ENCODE results near the gene TBX2.

Gene TBX2

DNA sequence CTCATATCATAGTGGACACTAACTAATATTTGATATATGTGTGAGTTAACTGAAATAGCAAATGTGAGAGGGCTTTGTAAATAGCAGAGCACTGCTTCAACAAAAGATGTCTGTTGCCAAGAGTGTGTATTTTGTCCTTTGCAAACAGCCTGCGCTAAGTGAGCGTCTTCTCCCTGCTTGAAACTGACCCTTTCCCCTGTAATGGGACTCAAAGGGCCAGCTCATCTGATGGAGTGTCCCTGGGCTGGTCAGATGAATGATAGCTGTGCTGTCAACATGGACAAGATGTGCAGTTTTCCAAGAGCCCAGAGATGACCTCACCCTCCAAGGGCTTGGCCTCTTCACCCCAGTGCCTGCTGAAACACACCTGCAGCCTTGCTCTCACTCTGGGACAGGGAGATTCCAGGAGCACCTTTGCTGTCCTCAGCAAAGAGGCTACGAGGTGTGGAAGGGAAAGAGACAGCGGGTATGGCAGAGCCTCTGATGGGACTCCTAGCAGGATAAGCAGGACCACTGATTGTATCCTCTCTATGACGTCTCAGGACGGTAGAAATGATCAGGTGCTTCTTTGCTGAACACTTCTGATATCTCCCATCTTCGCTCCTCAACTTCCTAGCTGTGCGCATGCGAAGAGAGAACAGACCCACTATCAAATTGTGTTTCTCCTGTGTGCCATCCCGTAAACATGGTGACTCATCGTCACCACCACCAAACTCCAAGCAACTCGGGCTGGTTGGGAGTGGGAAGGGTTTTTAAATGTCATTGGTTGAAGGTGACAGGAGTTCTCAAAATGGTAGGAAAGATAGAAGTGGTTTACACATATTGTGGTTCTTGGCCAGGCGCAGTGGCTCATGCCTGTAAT is 35.8 kb upstream of the TBX2 start:
- TF ChIP-seq POLR2A (IDR thresholded peaks at IDR 0.05; ENCODE audit: low read depth, low read length), result no peak
- FAIRE-seq (no peak), DNase-seq (ENCODE audit: insufficient read length, low spot score) (no peak)

DNA sequence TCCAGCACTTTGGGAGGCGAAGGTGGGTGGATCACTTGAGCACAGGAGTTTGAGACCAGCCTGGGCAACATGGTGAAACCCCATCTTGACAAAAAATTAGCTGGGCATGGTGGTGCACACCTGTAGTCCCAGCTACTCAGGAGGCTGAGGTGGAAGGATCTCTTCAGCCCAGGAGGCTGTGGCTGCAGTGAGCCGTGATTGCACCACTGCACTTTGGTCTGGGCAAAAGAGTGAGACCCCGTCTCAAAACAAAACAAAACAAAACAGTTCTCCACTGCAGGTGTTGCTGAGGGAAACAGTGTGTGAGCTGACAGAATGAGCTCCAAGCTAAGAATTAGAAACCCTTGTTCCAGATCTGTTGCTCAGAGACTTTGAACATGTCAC is 35.2 kb upstream of the TBX2 start:
- no peak for TF ChIP-seq POLR2A (IDR thresholded peaks at IDR 0.05; ENCODE audit: low read depth, low read length)
- no peak for DNase-seq (ENCODE audit: insufficient read length, low spot score)
- no peak for FAIRE-seq

DNA sequence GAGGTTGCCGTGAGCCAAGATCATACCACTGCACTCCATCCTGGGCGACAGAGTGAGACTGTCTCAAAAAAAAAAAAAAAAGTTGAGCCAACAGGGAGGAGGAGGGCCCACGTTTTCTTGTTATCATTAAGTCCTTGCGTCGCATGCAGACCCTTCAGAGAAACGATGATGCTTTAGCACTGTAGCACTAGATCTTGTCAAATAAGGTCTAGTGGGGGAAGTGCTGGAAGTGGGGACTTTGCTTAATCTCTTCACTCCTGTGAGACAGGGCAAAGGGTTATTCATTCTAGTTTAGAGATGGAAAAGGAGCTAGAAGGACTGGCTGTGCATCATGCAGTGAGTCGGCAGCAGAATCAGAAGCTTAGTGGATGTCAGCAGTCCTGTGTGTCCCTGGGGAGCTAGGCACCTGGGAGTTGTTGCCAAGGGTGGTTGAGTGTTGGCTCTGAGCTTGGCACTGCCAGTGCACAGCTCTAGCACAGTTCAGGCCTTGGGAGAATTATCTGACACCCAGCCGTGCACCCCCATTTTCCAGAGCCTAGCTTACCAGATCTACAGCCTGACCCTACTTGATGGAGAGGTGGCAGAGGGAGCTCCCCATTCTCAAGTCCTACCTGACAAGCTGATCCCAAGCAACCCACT is 33.4 kb upstream of the TBX2 start:
- no peak for DNase-seq (ENCODE audit: insufficient read length, low spot score)
- no peak for FAIRE-seq
- no peak for TF ChIP-seq POLR2A (IDR thresholded peaks at IDR 0.05; ENCODE audit: low read depth, low read length)

DNA sequence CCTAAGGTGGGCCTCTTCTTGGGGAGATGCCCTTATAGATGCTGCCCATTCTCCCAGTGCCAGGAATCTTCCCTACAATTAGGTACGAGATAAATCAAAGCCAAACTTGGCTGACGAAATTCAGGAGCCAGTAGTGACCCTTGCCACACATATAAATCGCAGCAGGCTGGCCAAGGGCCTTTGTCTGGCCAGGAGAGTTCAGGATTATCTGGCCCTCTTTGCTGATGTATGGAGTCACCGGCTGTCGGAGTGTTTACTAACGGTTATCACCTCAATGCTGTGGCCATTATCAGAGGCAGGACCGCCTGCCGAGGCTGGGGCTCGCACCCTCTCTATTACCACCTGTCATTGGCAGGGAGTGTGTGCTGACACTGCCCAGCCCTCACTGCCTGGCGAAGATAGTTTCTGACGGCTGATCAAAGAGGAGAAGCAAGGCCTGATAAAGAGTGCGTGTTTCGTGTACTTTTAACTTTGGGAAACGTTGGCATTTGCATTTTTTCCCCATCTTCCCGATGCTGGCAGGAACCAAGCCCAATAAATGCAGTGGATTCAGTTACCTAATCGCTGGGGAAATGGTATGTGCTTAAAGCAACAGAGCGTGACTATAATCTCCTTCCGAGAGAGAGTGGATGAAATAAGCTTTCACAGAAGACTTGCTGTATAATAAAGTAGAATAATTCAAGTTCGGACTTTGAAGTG is 32.8 kb upstream of the TBX2 start:
- FAIRE-seq (no peak), DNase-seq (ENCODE audit: insufficient read length, low spot score) (no peak)
- no peak for TF ChIP-seq POLR2A (IDR thresholded peaks at IDR 0.05; ENCODE audit: low read depth, low read length)

DNA sequence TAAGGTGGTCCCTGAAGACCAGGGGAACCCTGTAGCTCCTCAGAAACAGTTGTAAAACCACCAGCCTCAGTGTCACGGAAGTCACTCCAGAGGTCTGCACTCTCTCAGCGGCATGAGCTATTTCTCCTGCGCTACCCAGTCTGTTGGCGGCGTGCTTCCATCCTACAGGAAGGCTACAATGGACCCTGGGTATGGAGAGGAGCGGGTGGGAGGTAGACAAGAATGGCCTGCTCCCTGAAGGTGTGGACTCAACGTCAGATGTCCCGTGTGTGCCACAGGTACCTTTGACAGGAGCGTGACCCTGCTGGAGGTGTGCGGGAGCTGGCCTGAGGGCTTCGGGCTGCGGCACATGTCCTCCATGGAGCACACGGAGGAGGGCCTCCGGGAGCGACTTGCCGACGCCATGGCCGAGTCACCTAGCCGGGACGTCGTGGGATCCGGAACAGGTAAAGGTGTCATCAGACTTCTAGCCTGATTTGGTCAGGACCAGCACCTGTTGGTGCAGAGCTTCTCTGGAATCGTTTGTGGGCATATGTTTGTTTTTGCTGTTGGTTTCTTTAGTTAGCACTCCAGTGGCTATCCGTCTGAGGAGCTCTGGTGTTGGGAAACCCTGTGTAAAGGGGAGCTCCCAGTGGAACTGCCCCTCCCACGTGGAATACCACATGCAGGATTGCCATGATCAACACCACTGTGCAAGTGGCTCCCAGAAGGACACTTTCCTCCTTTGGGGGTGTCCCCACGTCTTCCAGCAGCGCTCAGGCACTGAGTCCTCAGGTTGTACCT is 31.4 kb upstream of the TBX2 start:
- no peak for TF ChIP-seq POLR2A (IDR thresholded peaks at IDR 0.05; ENCODE audit: low read depth, low read length)
- DNase-seq (ENCODE audit: insufficient read length, low spot score) (no peak), FAIRE-seq (no peak)

DNA sequence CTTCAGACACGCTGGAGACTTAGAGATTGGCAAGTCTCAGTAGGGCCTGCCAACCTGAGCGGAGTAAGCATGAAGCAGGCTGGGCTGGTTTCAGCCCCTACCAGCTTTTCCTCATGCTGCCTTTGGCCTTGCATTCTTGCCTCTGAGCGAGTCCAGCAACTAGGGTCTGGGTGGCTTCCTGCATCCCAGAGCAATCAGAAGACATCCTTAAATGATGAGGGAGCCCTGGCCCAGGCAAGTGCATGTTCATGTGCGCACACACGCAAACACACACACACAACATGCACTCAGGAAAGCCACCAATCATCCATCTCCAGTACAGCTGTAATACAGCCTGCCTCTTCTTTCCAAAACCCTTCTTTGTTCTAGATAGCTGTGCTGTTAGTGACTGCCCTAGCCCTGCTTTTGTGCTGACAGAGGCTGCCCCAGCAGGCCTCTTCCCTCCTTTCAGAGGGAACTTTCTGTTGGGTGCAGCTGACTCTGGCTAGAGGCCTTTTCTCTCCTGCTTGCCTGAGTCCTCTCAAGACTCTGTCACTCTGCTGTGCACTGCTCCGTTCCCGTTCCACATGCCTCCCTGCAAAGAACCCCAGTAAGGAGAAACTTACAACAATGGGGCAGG is 30.7 kb upstream of the TBX2 start:
- TF ChIP-seq POLR2A (IDR thresholded peaks at IDR 0.05; ENCODE audit: low read depth, low read length), result no peak
- FAIRE-seq, result no peak
- no peak for DNase-seq (ENCODE audit: insufficient read length, low spot score)

DNA sequence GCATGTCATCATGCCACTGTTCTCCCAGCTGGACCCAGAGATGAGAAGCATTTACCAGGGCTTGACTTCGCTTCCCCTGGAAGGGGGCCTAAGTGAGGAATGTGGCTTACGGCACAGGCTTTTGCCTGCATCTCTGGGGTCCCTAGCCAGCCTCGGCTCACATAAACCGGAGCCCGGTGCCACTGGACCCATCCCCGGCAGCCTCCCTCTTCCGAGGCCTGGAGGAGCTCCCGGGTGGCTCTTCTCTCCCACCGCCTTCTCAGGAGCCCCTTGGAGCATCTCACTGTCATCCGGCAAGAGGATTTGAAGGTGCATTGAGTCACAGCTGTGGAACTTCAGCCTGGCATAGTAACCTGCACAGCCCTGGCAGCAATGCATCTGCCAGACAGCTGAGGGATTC is 29.9 kb upstream of the TBX2 start:
- no peak for FAIRE-seq
- no peak for DNase-seq (ENCODE audit: insufficient read length, low spot score)
- TF ChIP-seq POLR2A (IDR thresholded peaks at IDR 0.05; ENCODE audit: low read depth, low read length), result no peak

DNA sequence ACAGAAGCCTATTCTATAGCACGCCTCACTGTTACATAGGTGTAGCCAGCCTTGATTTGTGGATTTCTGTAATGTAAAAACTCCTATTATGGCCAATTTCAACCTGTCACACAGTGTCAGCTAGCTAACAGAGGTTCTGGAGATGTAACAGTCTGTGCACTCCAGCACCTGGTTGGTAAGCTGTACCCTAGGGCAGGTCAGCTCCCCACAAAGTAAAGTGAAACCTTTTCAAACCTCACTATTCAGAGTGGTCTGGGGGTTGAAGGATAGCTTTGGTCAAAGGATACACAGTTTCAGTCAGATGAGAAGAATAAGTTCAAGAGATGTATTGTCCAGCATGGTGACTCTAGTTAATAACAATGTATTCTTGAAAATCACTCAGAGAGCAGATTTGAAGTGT is 28.5 kb upstream of the TBX2 start:
- DNase-seq (ENCODE audit: insufficient read length, low spot score) (no peak), FAIRE-seq (no peak)
- no peak for TF ChIP-seq POLR2A (IDR thresholded peaks at IDR 0.05; ENCODE audit: low read depth, low read length)

DNA sequence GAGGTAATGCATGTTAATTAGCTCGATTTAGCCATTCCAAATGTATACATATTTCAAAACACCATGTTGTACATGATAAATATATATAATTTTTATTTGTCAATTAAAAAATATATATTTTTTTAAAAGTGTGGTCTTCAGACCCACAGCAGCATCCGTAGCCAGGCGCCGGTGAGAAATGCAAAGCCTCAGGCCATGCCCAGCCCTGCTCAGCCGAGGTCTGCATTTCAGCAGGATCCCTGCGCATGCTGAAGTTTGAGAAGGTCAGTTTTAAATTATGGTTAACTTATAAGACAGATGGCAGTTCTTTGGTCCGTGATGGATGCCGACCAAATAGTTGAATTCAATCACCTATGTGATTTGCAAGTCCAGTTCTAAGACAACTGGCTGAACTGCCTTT is 28.0 kb upstream of the TBX2 start:
- TF ChIP-seq POLR2A (IDR thresholded peaks at IDR 0.05; ENCODE audit: low read depth, low read length), result no peak
- FAIRE-seq, result no peak
- DNase-seq (ENCODE audit: insufficient read length, low spot score), result no peak

DNA sequence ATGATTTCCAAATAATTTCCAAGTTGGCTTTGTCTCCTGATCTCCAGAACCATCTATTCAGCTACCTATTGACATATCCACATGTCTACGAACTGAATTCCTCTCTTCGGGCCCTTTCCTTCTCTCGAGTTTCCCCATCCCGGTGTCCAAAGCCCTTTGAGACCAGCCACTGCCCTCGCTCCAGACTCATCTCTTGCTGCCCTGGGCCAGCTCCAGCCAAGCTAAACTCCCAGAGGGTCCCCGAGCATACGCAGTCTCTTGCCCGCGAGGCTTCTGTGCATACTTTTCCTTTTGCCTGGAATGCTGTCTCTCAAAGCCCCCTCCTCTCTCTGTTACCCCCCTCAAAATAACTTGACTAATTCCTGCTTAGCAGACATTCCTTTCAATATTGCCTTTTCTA is 27.2 kb upstream of the TBX2 start:
- no peak for DNase-seq (ENCODE audit: insufficient read length, low spot score)
- no peak for TF ChIP-seq POLR2A (IDR thresholded peaks at IDR 0.05; ENCODE audit: low read depth, low read length)
- no peak for FAIRE-seq

DNA sequence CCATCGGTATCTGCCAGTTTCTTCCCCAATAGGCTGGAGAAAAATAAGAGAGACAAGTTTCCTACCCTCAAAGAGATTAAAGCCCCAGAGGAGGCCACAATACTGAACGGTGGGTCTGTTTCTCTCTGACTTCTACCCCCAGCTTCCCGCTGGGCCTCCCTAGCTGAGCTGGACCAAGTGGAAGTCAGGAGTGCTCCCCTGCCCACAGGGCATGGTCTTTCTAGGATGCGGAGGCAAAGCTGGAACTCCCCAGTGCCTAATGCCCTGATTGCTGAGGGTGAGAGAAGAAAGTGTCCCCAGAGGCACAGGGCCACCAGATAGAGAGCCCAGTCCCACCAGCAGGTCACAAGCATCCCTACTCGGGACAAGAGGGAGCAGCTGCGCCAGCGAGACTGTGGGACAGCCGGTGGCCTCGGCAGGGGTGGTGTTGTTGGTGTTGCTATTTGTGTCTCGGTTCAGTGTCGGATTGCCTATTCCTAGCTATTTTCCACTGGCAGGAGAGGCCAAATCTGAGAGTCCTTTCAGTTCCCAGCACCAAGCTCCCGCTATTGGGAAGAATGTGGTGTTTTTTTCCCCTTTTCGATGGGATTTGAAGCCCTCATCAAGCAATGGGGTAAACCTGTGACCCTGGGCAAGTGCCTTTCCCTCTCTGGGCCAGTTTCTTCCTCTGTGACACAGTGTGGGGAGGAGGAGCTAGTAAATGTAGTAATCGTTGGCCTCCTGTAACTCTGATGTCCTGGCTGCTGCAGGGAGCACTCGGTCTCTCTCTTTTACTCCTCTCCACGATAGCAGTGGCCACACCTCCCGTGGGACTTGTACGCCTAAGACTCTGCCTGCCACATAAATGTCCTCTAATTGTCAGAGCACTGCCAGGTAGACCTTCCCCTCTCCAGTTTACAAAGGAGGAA is 22.5 kb upstream of the TBX2 start:
- FAIRE-seq (no peak), DNase-seq (ENCODE audit: insufficient read length, low spot score) (no peak)
- no peak for TF ChIP-seq POLR2A (IDR thresholded peaks at IDR 0.05; ENCODE audit: low read depth, low read length)

DNA sequence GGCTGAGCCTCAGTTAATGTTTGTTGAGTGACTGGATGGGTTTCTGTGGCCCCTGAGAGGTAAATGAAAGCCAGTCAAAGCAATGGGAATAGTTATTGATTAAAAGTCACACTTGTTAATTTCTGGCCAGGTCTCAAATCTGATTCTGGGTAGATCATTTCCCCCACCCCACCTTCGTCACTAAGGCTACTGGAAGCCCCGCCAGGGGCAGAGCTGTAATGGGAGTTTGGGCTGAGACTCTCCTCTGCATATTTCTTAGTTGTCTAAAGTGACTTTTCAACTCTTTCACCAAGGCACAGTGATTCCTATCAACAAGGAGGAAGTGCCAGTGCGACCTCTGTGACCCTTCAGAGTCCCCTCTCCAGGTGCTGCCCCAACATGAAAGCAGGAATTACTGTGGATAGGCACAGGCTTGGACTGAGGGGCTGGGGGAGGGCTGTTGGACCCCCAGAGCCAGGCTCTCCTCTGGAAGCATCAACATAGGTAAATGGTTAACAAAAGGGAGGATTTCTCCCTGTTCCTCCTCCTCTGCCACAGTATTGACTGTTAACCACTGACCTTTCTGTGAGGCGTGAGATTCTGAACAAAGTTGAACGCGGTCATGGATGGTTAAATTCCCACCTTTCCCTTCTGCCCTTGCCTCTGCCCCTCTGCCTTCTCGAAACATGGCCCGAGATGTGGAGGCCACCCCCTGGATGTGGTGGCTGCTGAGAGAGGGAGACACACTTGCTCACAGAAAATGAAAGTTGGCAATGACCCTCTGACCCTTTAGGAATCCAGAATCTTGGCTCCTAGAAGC is 20.8 kb upstream of the TBX2 start:
- no peak for DNase-seq (ENCODE audit: insufficient read length, low spot score)
- no peak for FAIRE-seq
- TF ChIP-seq POLR2A (IDR thresholded peaks at IDR 0.05; ENCODE audit: low read depth, low read length), result no peak
